Measurements from ENCODE around the gene SSC4D.
"Not testable (repeated sequence)": the region's sequence is repeated elsewhere in the genome, so short reads cannot be mapped to it uniquely, and the experiment has no call there.

The SSC4D gene

DNA sequence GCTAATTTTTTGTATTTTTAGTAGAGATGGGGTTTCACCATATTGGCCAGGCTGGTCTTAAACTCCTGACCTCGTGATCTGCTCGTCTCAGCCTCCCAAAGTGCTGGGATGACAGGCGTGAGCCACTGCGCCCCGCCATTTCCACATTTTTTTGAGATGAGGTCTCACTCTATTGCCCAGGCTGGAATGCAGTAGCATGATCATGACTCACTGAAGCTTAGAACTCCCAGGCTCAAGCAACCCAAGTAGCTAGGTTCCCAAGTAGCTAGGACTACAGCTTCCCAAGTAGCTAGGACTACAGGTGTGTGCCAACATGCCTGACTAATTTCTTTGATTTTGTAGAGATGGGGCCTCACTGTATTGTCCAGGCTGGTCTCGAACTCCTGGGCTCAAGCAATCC lies 11.6 kb upstream of the SSC4D start:
- DNase-seq (ENCODE audit: low read depth): peak; percentile 96

DNA sequence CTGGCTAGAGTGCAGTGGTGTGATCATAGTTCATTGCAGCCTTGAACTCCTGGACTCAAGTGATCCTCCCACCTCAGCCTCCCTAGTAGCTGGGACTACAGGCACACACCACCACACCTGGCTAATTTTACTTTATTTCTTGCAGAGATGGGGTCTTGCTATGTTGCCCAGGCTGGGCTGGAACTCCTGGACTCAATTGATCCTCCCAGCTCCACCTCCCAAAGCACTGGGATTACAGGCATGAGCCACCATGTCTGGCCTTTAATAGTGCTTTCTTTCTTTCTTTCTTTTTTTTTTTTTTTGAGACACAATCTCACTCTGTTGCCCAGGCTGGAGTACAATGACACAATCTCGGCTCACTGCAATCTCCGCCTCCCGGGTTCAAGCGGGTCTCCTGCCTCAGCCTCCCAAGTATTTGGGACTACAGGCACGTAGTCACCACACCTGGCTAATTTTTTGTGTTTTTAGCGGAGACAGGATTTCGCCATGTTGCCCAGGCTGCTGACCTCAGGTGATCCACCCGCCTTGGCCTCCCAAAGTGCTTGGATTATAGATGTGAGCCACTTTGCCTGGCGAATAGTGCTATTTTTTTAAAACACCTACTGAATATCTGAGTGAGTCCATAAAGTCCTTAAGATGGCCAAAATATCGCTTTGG lies 8.3 kb upstream of the SSC4D start:
- DNase-seq (ENCODE audit: low read depth): not testable (repeated sequence)

DNA sequence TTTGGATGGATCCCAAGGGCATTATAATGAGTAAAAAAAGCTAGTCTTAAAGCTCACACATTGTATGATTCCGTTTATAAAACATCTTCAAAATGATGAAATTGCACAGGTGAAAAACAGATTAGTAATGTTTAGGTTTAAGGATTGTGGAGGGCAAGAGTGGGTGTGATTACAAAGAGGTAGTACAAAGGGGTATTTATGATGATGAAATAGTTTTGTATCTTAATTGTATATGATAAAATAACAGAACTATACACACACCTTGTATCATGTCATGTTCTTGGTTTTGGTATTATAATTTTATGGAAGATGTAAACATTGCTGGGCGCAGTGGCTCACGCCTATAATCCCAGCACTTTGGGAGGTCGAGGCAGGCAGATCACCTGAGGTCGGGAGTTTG lies 2.8 kb upstream of the SSC4D start:
- no peak for DNase-seq (ENCODE audit: low read depth)

DNA sequence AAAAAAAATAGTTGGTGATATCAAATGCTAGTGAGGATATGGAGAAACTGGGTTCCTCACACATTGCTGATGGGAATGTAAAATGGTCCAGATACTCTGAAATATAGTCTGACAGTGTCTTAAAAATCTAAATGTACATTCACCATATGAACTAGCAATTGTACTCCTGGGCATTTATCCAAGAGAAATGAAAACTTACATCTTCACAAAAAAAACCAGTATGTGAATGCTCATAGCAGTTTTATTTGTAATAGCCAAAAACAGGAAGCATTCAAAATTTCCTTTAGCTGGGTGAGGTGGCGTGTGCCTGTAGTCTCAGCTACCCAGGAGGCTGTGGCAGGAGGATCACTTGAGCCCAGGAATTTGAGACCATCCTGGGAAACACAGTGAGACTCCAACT lies 2.1 kb upstream of the SSC4D start:
- DNase-seq (ENCODE audit: low read depth): no peak

DNA sequence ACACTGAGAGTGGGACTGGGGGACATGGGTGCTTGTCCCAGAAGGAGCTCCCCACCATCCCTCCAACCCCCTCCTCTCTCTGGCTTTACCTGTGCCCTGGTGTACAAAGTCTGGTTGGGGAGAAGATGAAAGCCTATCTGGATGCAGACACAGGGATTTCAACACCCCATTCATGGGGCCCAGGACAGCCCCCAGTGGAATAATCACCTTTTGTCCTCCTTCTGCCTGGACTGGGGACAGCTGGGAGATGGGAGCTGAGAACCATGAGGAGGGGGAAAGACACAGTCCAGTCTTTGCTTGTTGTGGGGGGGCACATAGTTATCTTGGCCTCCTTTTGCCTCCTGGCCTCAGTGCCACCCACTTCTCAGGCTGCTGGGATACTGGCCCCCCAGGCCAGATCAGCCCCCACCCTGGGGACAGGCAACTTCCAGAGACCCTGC lies 1.4 kb downstream of the SSC4D start:
- no peak for DNase-seq (ENCODE audit: low read depth)

DNA sequence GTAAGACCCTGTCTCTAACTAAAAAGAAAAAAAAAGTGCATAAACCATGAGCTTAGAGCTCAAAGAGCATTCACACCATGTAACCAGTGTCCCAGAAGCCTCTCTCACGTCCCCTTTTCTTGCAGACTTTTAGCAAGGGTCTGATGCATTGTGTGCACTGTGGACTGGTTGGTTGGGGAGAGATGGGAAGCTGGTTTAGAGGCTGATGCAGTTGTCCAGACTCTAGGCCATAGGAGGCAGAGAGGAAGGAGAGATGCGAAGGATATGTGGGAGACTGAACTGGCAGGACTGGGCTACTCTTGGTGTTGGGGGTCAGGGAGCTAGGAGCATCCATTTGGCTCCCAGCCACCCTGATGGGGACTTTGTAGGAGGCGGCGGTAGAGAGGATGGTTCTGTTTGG lies 1.8 kb downstream of the SSC4D start:
- no peak for DNase-seq (ENCODE audit: low read depth)

DNA sequence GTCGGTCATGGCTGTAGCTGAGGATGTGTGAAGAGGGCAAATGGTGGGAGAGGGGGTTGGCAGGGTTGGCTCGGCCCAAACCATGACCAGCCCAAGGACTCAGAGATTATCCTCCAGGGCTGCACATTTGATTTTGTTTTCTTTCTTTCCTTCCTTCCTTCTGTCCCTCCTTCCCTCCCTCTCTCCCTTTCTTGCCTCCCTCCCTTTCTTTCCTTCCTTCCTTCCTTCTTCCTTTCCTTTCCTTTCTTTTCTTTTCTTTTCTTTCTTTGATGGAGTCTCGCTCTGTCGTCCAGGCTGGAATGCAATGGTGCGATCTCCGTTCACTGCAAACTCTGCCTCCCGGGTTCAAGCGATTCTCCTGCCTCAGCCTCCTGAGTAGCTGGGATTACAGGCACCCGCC lies 3.8 kb downstream of the SSC4D start:
- no peak for DNase-seq (ENCODE audit: low read depth)

DNA sequence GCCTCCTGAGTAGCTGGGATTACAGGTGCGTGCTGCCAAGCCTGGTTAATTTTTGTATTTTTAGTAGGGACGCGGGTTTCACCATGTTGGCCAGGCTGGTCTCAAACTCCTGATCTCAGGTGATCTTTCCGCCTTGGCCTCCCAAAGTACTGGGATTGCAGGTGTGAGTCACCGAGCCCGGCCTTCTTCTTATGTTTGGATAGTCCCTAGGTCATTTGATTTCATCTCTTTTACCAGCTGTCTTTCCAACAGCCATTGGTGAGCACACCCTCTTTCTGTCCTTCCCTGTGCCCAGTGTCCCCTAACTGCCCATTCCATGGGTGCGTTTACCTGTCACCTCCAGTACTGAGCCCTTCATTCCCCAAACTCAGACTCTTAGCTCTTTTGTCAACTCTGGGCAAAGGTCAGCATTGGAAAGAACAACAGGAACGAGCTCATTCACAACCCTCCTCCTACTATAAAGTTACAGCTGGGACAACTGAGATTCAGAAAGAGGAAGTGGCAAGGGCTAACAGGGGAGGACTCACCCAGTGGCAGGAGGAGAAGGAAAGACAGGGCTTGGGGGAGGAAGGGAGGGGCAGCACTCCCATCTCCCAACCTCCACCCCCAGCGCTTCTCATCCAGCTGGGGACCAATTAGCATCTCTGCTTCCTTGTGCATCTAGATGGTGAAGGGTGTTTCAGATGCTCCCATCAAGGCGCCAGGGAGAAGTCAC lies 5.6 kb downstream of the SSC4D start:
- DNase-seq (ENCODE audit: low read depth): no peak

DNA sequence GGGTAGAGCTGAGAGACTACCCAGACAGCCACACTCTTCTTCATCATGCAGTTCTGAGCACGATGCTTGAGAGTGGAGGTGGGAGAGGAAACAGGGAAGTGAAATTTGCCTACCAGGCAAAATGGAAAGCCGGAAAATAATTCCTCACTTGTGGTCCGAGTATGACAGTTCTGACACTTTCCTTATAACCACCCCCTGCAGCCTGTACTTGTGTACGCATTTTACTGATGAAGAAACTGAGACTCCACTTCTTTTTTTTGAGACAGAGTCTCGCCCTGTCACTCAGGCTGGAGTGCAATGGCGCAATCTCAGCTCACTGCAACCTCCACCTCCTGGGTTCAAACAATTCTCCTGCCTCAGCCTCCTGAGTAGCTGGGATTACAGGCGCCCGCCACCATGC lies 6.4 kb downstream of the SSC4D start:
- DNase-seq (ENCODE audit: low read depth): not testable (repeated sequence)

DNA sequence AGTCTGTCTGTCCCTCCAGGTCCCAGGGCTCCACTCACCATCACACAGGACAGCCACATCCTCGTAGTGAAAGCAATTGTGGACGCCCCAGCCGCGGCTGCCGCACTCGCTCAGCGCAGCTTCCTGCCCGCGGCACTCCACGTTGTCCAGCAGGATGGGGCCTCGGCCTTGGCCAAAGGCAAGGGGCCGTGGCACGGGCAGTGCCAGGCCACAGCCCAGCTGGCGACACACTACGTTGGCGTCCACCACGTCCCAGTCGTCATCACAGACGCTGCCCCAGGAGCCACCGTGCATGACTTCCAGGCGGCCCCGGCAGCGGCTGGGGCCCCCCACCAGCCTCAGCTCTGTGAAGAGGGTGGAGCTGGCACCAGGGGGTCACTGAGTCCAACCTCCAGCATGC lies 9.2 kb downstream of the SSC4D start:
- no peak for DNase-seq (ENCODE audit: low read depth)

DNA sequence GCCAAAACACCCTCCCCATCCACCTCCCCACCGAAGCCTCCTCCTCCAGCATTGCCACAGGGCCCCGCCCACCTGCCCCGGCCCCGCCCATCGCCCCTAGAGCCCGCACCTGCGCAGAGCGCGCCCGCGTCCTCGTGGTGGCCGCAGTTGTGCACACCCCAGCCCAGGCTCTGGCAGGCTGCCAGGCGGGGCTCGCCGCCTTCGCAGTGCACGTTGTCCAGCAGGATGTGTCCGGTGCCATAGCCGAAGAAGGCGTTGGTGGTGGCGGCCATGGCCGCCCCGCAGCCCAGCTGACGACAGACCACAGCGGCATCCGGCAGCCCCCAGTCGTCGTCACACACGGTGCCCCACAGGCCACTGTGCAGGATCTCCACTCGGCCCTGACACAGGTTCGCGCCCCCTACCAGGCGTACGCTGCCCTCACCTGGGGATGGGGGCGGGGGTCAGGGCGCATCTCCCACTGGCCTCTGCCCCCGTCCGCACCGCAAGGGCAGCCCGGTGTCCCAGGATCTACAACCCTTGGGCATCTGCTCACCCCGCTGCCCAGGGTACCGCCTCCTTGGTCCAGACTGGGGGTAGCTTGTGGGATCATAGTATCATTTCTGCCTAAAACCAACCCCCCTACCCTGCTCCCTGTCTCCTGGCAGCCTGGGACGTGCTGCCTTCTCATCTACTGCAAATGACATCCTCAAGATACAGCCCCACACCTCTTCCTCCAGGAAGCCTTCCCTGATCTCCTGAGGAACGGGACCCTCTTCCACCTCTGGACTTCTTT lies 11.9 kb downstream of the SSC4D start:
- DNase-seq (ENCODE audit: low read depth): no peak

DNA sequence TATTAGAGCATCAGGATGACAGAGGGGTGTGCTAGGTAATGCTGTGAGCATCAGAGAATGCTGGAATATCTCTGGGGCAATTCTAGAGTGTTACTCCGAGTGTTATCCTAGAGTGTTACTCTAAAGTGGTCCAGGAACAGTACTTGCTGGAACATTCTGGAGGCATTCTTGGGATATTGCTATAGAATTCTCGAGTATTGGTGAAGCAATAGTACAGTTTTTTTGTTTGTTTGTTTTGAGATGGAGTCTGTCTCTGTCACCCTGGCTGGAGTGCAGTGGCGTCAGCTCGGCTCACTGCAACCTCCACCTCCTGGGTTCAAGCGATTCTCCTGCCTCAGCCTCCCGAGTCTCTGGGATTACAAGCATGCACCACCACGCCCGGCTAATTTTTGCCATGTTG lies 12.6 kb downstream of the SSC4D start:
- DNase-seq (ENCODE audit: low read depth): no peak

DNA sequence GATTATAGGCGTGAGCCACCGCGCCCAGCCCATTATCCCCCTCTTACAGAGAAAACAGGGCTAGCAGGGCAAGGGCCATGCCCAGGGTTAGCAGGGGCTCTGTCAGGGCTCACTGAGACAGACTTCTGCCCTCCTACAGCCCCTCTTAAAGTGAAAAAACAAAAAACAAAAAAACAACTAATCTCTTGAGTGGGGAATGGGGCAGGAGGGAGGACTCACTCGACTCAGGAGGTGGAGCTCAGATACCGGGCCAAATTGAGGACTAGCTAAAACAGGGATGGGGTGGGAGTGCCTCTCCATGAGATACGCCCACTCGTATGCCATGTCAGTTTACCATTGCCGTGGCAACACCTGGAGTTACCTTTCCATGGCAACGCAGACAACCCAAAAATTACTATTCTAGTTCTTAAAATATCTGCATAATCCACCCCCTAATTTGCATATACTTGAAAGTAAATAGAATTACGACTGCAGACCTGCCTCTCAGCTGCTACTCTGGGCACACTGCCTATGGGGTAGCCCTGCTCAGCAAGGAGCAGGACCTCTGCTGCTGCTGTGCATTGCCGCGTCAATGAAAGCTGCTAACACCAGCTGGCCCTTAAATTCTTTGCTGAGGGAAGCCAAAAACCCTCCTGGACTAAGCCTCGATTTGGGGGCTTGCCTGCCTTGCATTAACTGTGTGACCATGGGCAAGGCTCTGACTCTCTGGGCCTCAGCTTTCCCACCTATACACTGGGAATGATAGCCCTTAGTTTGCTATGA lies 13.4 kb downstream of the SSC4D start:
- no peak for DNase-seq (ENCODE audit: low read depth)

DNA sequence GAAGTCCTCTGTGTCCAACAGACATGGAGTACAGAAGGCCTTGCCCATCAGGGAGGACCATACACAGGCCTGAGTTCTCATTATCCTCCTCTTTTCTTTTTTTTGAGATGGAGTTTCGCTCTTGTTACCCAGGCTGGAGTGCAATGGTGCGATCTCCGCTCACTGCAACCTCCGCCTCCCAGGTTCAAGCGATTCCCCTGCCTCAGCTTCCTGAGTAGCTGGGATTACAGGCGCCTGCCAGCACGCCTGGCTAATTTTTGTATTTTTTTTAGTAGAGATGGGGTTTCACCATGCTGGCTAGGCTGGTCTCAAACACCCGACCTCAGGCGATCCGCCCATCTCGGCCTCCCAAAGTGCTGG lies 13.9 kb downstream of the SSC4D start:
- not testable (repeated sequence) for DNase-seq (ENCODE audit: low read depth)

DNA sequence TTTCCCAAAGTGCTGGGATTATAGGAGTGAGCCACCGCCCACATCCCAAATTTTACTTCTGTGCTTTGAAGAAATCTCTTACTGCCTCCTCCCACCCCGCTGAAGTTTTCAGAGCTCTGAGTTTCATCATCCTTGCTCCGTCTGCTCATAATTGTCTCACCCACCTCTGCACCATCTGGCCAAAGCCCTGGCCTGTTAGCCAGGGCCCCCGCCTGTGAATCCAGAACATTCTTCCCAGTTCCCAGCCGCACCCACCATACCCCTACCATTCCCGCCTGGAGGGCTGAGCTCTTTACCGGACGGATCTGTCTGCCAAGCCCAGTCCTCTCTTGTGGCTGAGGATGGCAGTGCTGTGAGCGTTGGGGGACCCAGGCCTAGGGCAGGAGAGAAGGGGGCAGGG lies 14.5 kb downstream of the SSC4D start:
- no peak for DNase-seq (ENCODE audit: low read depth)

DNA sequence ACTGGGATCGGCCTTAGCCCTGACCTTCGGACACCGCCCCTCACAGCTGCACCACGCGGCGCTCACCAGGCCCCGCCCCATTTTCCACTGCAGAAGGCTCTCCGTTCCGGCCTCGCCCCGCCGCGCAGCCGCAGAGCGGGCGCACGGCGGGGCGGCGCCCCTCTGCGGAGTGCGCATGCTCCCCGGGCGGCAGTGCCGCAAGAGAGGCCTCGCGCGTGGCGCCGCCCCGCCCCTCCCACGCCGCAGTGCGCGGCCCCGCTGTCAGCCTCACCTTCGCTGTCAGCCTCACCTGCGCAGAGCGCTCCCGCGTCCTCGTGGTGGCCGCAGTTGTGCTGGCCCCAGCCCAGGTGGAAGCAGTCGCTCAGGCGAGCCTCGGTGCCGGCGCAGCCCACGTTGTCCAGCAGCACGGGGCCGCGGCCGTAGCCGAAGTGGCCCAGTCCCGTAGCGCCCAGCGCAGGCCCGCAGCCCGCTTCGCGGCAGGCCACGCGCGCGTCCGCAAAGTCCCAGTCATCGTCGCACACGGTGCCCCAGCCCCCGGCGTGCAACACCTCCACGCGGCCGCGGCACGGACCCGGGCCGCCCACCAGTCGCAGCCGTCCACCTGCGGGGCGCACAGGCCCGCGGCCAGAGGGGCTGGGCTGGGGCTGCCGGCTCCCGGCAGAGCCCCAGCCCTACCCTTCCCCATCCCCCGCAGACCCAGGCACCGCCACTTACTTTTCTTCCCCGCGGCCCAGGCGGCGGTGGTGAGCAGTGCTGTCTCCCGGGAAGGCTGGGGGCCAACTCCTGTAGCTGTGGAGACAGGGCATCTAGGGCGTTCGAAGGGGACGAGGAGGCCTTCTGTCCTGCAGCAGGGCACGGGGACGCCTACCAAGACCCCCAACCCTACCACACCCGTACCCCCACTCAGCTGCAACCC lies 16.1 kb downstream of the SSC4D start:
- no peak for DNase-seq (ENCODE audit: low read depth)

DNA sequence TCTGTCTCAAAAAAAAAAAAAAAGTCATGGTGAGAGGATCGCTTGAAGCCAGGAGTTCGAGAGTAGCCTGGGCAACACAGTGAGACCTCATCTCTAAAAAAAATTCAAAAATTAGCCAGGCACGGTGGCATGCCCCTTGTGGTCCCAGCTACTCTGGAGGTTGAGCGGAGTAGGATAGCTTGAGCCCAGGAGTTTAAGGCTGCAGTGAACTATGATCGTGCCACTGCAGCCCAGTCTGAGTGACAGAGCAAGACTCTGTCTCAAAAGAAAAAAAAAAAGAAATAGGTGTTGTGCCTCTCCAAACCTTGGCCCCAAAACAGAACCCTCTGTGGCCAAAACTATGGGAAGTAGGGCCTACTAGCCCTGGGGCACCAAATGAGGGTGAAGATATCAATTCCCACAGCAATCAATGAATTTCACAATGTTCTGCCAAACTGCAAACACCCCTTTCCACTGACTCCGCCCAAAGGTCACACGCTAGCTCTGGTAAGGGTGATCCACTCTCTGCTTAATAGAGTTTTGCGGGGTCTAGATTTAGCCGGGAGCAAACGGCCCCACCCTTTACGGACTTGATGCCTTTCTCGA lies 16.9 kb downstream of the SSC4D start:
- DNase-seq (ENCODE audit: low read depth): no peak

DNA sequence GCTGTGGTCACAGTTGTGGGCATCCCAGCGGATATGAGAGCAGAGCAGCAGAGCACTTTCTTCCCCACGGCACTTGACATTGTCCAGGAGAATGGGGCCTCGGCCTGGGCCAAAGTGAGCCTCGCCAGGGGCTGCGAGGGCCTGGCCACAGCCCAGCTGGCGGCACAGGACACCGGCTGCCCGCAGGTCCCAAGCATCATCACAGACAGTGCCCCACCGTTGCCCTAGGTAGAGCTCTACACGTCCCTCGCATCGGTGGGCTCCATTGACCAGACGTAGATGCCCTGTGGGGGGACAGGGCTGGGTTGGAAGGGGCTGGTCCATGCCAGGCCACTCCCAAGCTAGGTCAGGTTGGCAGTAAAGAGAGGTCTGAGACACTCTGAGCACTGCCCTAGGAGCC lies 19.4 kb downstream of the SSC4D start:
- DNase-seq (ENCODE audit: low read depth): no peak

DNA sequence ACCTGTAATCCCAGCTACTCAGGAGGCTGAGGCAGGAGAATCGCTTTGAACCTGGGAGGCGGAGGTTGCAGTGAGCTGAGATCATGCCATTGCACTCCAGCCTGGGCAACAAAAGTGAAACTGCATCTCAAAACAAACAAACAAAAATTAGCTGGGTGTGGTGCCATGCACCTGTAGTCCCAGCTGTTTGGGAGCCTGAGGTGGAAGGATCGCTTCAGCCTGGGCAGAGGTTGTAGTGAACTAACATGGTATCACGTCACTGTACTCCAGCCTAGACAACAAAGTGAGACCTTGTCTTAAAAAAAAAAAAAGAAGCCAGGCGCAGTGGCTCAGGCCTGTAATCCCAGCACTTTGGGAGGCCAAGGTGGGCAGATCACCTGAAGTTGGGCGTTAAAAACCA lies 21.7 kb downstream of the SSC4D start:
- not testable (repeated sequence) for DNase-seq (ENCODE audit: low read depth)

DNA sequence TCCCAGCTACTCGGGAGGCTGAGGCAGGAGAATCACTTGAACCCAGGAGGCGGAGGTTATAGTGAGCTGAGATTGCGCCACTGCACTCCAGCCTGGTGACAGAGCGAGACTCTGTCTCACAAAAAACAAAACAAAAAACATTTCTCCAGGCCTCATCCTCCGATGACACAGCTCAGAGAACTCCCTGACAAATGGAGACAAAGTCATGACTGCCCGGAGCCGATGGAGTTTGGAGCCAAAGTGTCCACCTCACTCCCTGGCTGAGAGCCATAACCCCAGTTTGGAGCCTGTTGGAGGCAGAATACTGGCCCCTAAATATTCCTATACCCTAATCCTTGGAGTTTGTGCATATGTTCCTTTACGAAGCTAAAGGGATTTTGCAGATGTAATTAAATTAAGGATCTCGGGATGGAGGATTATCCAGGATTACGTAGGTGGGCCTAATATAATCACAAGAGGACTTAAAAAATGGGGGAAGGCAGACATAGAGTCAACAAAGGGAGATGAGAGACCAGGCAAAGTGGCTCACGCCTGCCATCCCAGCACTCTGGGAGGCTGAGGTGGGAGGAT lies 22.7 kb downstream of the SSC4D start:
- DNase-seq (ENCODE audit: low read depth): no peak
